ENCODE data around the gene UBE2G1.
A peak's percentile ranks its signal among the peaks of the same experiment; 100 is the strongest.
"Not testable (repeated sequence)": the region's sequence is repeated elsewhere in the genome, so short reads cannot be mapped to it uniquely, and the experiment has no call there.

The UBE2G1 gene

GRCh38 chr17:4375039-4375748, 8.7 kb upstream of the UBE2G1 start:
- peak; percentile 81 to 85 for DNase-seq

- DNase-seq: no peak
Observed at GRCh38 chr17:4369557-4370230, 3.2 kb upstream of the UBE2G1 start.

GRCh38 chr17:4368341-4368740, 1.9 kb upstream of the UBE2G1 start:
- no peak for DNase-seq

- not testable (repeated sequence) for DNase-seq
Observed at GRCh38 chr17:4367177-4367576, 702 bp upstream of the UBE2G1 start.

- peak in 1 of 2 experiments; percentile 71 for DNase-seq
Observed at GRCh38 chr17:4365628-4366326, 698 bp downstream of the UBE2G1 start.

GRCh38 chr17:4365103-4365627, 1.3 kb downstream of the UBE2G1 start:
- DNase-seq: peak; percentile 88 to 91

GRCh38 chr17:4364622-4365041, 1.8 kb downstream of the UBE2G1 start:
- no peak for DNase-seq

GRCh38 chr17:4362141-4362540, 4.3 kb downstream of the UBE2G1 start:
- DNase-seq: no peak

- DNase-seq: peak in 1 of 2 experiments; percentile 3
Observed at GRCh38 chr17:4358154-4358553, 8.3 kb downstream of the UBE2G1 start.

GRCh38 chr17:4357671-4358070, 8.8 kb downstream of the UBE2G1 start:
- peak in 1 of 2 experiments; percentile 3 for DNase-seq

GRCh38 chr17:4357030-4357628, 9.3 kb downstream of the UBE2G1 start:
- DNase-seq: no peak

GRCh38 chr17:4354862-4355514, 11.5 kb downstream of the UBE2G1 start:
- DNase-seq: no peak

- DNase-seq: no peak
Observed at GRCh38 chr17:4354206-4354605, 12.3 kb downstream of the UBE2G1 start.

- not testable (repeated sequence) for DNase-seq
Observed at GRCh38 chr17:4350214-4350613, 16.3 kb downstream of the UBE2G1 start.

- DNase-seq: no peak
Observed at GRCh38 chr17:4345581-4346252, 20.8 kb downstream of the UBE2G1 start.

- no peak for DNase-seq
Observed at GRCh38 chr17:4344926-4345325, 21.5 kb downstream of the UBE2G1 start.

- no peak for DNase-seq
Observed at GRCh38 chr17:4342535-4342934, 23.9 kb downstream of the UBE2G1 start.

GRCh38 chr17:4341616-4341977, 24.9 kb downstream of the UBE2G1 start:
- no peak for DNase-seq

- no peak for DNase-seq
Observed at GRCh38 chr17:4340914-4341615, 25.4 kb downstream of the UBE2G1 start.

GRCh38 chr17:4334776-4335584, 31.5 kb downstream of the UBE2G1 start:
- DNase-seq: no peak

- no peak for DNase-seq
Observed at GRCh38 chr17:4334332-4334731, 32.1 kb downstream of the UBE2G1 start.

Data from activated T-cell treated with anti-CD3 and anti-CD28 coated beads, Interleukin-2, amount 50 U/mL, for 48 hours (primary cell).